ENCODE measurements around the gene CRHR1.
"Not testable (repeated sequence)": the region's sequence is repeated elsewhere in the genome, so short reads cannot be mapped to it uniquely, and the experiment has no call there.

- TF ChIP-seq, protein P1, sequence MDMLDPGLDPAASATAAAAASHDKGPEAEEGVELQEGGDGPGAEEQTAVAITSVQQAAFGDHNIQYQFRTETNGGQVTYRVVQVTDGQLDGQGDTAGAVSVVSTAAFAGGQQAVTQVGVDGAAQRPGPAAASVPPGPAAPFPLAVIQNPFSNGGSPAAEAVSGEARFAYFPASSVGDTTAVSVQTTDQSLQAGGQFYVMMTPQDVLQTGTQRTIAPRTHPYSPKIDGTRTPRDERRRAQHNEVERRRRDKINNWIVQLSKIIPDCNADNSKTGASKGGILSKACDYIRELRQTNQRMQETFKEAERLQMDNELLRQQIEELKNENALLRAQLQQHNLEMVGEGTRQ (IDR thresholded peaks at IDR 0.05; ENCODE audit: low read depth, low read length), result not testable (repeated sequence)
- TF ChIP-seq, protein P2, sequence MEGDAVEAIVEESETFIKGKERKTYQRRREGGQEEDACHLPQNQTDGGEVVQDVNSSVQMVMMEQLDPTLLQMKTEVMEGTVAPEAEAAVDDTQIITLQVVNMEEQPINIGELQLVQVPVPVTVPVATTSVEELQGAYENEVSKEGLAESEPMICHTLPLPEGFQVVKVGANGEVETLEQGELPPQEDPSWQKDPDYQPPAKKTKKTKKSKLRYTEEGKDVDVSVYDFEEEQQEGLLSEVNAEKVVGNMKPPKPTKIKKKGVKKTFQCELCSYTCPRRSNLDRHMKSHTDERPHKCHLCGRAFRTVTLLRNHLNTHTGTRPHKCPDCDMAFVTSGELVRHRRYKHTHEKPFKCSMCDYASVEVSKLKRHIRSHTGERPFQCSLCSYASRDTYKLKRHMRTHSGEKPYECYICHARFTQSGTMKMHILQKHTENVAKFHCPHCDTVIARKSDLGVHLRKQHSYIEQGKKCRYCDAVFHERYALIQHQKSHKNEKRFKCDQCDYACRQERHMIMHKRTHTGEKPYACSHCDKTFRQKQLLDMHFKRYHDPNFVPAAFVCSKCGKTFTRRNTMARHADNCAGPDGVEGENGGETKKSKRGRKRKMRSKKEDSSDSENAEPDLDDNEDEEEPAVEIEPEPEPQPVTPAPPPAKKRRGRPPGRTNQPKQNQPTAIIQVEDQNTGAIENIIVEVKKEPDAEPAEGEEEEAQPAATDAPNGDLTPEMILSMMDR (conservative IDR thresholded peaks at IDR 0.05; ENCODE audit: low read depth, low read length), result not testable (repeated sequence)
- TF ChIP-seq POLR2A (IDR thresholded peaks at IDR 0.05; ENCODE audit: low read depth, low read length); FOS (IDR thresholded peaks at IDR 0.05; ENCODE audit: low read depth, low read length); ELK1 (IDR thresholded peaks at IDR 0.05; ENCODE audit: borderline replicate concordance, low read depth, low read length); RFX5 (IDR thresholded peaks at IDR 0.05; ENCODE audit: low read depth, low read length); MXI1 (IDR thresholded peaks at IDR 0.05; ENCODE audit: borderline replicate concordance, low read depth, low read length); MAZ (IDR thresholded peaks at IDR 0.05; ENCODE audit: borderline replicate concordance, low read depth, low read length); RCOR1 (IDR thresholded peaks at IDR 0.05; ENCODE audit: insufficient replicate concordance, low read length); BHLHE40 (IDR thresholded peaks at IDR 0.05; ENCODE audit: low read depth, low read length); SMC3 (IDR thresholded peaks at IDR 0.05; ENCODE audit: low read depth, low read length); CEBPB (IDR thresholded peaks at IDR 0.05; ENCODE audit: low read depth, low read length); CHD1 (IDR thresholded peaks at IDR 0.05; ENCODE audit: low read depth, low read length); RAD21 (IDR thresholded peaks at IDR 0.05; ENCODE audit: low read length): not testable (repeated sequence)
Measured at GRCh38 chr17:45862127-45862526, 78.0 kb downstream of the CRHR1 start.
